HCT116 (cell line): ENCODE data around the gene CHDH. TPM values are rescaled to one million over a fixed set of nuclear protein-coding genes. Genes with fewer than 3 reads are reported as not detected.

Source experiments
- ATAC-seq: fragments of 200-7000 bp; cut with Tn5 transposase; 2 replicates; pipeline ENCODE4 v1.9.1; 2020; ENCODE audit warnings: mild to moderate bottlenecking, moderate library complexity
- BruUV-seq: library from RNA; stranded (reverse); fragments of 400-500 nt; replicated peaks from 2 replicates; lab custom pipeline; 2021; lab: Mats Ljungman, UMichigan
- CTCF ChIA-PET: fragments of 300-600 bp; sonication (Branson Sonifier 250); formaldehyde crosslinking; loops from one replicate; lab custom pipeline; 2021; ENCODE audit warnings: antibody characterized with exemption; lab: Charles Lee
- POLR2A ChIA-PET: fragments of 300-600, 350-600 bp; sonication (Branson Sonifier 250); formaldehyde crosslinking; loops from one replicate; lab custom pipeline; 2021; ENCODE audit warnings: antibody characterized with exemption; lab: Charles Lee
- RAD21 ChIA-PET, 2 experiments: fragments of 300-600 bp; sonication (Branson Sonifier 250); formaldehyde crosslinking; loops; one replicate each; lab custom pipeline; 2023; ENCODE audit warnings: low total read pairs in 2 of 2; ENCODE audit not compliant: uncharacterized antibody in 2 of 2, unreplicated experiment in 2 of 2, low non-redundant PET in 1 of 2; lab: Charles Lee
- DNase-seq: peaks from one replicate; pipeline ENCODE4 v3.0.0-alpha.2; 2010; ENCODE audit warnings: low read depth, low spot score
- H2AFZ ChIP-seq: fragments of 200-600 bp; shearing (Covaris generic), sonication (generic); 2 replicates; pipeline ENCODE4 v1.6.1; 2017; ENCODE audit warnings: low read depth, mixed run types, mixed read lengths, antibody characterized with exemption, low read length; ENCODE audit not compliant: poor library complexity, severe bottlenecking
- H3K27ac ChIP-seq: 2 replicates; pipeline ENCODE4 v1.5.1; 2012; ENCODE audit warnings: low read depth, low read length
- H3K27me3 ChIP-seq: fragments of 200-600 bp; sonication (generic); 2 replicates; pipeline ENCODE4 v1.6.1; 2016; ENCODE audit warnings: mixed run types, low read length, mixed read lengths; ENCODE audit not compliant: insufficient read depth
- H3K36me3 ChIP-seq, 2 experiments: fragments of 200-500 bp in 1 of 2; fragments of 200-600 bp in 1 of 2; sonication (Bioruptor generic) in 1 of 2; sonication (generic) in 1 of 2; 2 replicates each; pipeline versions ENCODE4 v1.5.1 to v1.6.1; 2014 to 2016; ENCODE audit warnings: low read length in 2 of 2, inconsistent platforms in 1 of 2, mixed read lengths in 1 of 2, mixed run types in 1 of 2; ENCODE audit not compliant: insufficient read depth in 2 of 2, control insufficient read depth in 1 of 2
- H3K4me1 ChIP-seq, 2 experiments: fragments of 200-600 bp in 1 of 2; sonication (generic) in 1 of 2; 2 replicates each; pipeline versions ENCODE4 v1.5.1 to v1.6.1; 2012 to 2017; ENCODE audit warnings: low read length in 2 of 2, inconsistent platforms in 1 of 2, mild to moderate bottlenecking in 1 of 2, mixed read lengths in 1 of 2, mixed run types in 1 of 2, moderate library complexity in 1 of 2; ENCODE audit not compliant: insufficient read depth in 2 of 2, control insufficient read depth in 1 of 2
- H3K4me2 ChIP-seq: fragments of 200-600 bp; sonication (generic); 2 replicates; pipeline ENCODE4 v1.6.1; 2017; ENCODE audit warnings: mixed run types, low read length, mixed read lengths
- H3K4me3 ChIP-seq, 2 experiments: fragments of 200-600 bp in 1 of 2; sonication (generic) in 1 of 2; replicated peaks in 1 of 2; 2 replicates each; pipeline ENCODE4 v1.5.1; 2011 to 2016; ENCODE audit warnings: low read length in 2 of 2, control low read depth in 1 of 2, low read depth in 1 of 2, mild to moderate bottlenecking in 1 of 2, mixed read lengths in 1 of 2, mixed run types in 1 of 2
- H3K79me2 ChIP-seq: fragments of 200-600 bp; sonication (generic); 2 replicates; pipeline ENCODE4 v1.6.1; 2017; ENCODE audit warnings: mild to moderate bottlenecking, mixed run types, low read length, moderate library complexity, mixed read lengths; ENCODE audit not compliant: insufficient read depth
- H3K9ac ChIP-seq: fragments of 200-600 bp; sonication (generic); 2 replicates; pipeline ENCODE4 v1.6.1; 2016; ENCODE audit warnings: low read length, mixed read lengths
- H3K9me2 ChIP-seq: fragments of 200-600 bp; sonication (generic), shearing (Covaris generic); 2 replicates; pipeline ENCODE4 v1.6.1; 2017; ENCODE audit warnings: mixed run types, mild to moderate bottlenecking, moderate library complexity; ENCODE audit not compliant: insufficient read depth
- H3K9me3 ChIP-seq, 2 experiments: fragments of 200-500 bp in 1 of 2; fragments of 200-600 bp in 1 of 2; sonication (Bioruptor generic) in 1 of 2; sonication (generic) in 1 of 2; 2 replicates each; pipeline ENCODE4 v1.6.1; 2014 to 2017; ENCODE audit warnings: low read length in 2 of 2, mixed read lengths in 2 of 2, inconsistent platforms in 1 of 2, low read depth in 1 of 2, mild to moderate bottlenecking in 1 of 2, mixed run types in 1 of 2, moderate library complexity in 1 of 2; ENCODE audit not compliant: control insufficient read depth in 1 of 2, insufficient read depth in 1 of 2
- H4K20me1 ChIP-seq: fragments of 200-600 bp; sonication (generic), shearing (Covaris generic); 2 replicates; pipeline ENCODE4 v1.6.1; 2017; ENCODE audit warnings: mixed run types, mild to moderate bottlenecking, moderate library complexity; ENCODE audit not compliant: insufficient read depth
- CEBPB ChIP-seq: IDR thresholded peaks from 2 replicates; pipeline ENCODE4 v1.6.1; 2012; ENCODE audit warnings: low read depth
- ELF1 ChIP-seq: IDR thresholded peaks from 2 replicates; pipeline ENCODE4 v1.6.1; 2012; ENCODE audit warnings: low read depth, borderline replicate concordance
- EZH2 ChIP-seq: fragments of 200-600 bp; sonication (generic); IDR thresholded peaks from 2 replicates; pipeline ENCODE4 v1.6.1; 2017; ENCODE audit warnings: antibody characterized with exemption, mixed run types
- RAD21 ChIP-seq: IDR thresholded peaks from 2 replicates; pipeline ENCODE4 v1.6.1; 2012; ENCODE audit warnings: low read depth, mild to moderate bottlenecking
- REST ChIP-seq: IDR thresholded peaks from 2 replicates; pipeline ENCODE4 v1.6.1; 2012; ENCODE audit warnings: low read depth
- SIN3A ChIP-seq: IDR thresholded peaks from 2 replicates; pipeline ENCODE4 v1.6.1; 2012; ENCODE audit warnings: low read depth
- SRF ChIP-seq: IDR thresholded peaks from 2 replicates; pipeline ENCODE4 v1.6.1; 2012; ENCODE audit warnings: low read depth
- ZNF274 ChIP-seq: fragments of 200-500 bp; sonication (Bioruptor generic); IDR thresholded peaks from 2 replicates; pipeline ENCODE4 v1.6.1; 2014; ENCODE audit warnings: mild to moderate bottlenecking, low read depth, low read length, inconsistent platforms
- intact Hi-C: fragments of 100-400 bp; cut with micrococcal nuclease; formaldehyde crosslinking; loops from 2 replicates; pipeline ENCODE4 v1.10.0; 2022
- total RNA-seq: library from RNA; stranded (reverse); gene quantifications from one replicate; pipeline ENCODE4 v1.2.1, GENCODE V29; 2021; ENCODE audit not compliant: unreplicated experiment

The CHDH gene
- total RNA-seq, 1 experiment from 2014 or later = 10.8 TPM

GRCh38 chr3:53835257-53835656 lies 11.0 kb downstream of the CHDH start (continued):
- TF ChIP-seq CEBPB = no peak
- TF ChIP-seq EZH2 = no peak

GRCh38 chr3:53834429-53835095 lies 11.7 kb downstream of the CHDH start:
- Histone ChIP-seq H3K9ac (no peak overlapping the region), H3K4me1 (no peaks in the 10 kb centered on the region), H3K9me2 (no peaks in the 10 kb centered on the region), H3K9me3 (no peaks in the 10 kb centered on the region), H2AFZ (no peak overlapping the region), H4K20me1 (no peaks in the 10 kb centered on the region), H3K36me3 (peaks cover 0 to 2% of the 10 kb centered on the region in 2 experiments; a peak in 1 of 4 replicates), H3K4me3 (no peak overlapping the region), H3K27me3 (no peaks in the 10 kb centered on the region), H3K4me2 (no peak overlapping the region), H3K27ac (no peak overlapping the region), H3K79me2 (no peaks in the 10 kb centered on the region)
- no peak for DNase-seq
- ChIA-PET RAD21 (no interaction called here), CTCF (no interaction called here), POLR2A (no interaction called here)
- no peak for TF ChIP-seq SRF
- TF ChIP-seq RAD21 = no peak
- no peak for TF ChIP-seq ZNF274
- no peak for TF ChIP-seq SIN3A
- intact Hi-C loops = no loop called here
- ATAC-seq = no peak
- no TSS peak for BruUV-seq

GRCh38 chr3:53833700-53834099 lies 12.5 kb downstream of the CHDH start:
- no peaks in the 10 kb centered on the region for H3K27me3 ChIP-seq
- no peak for DNase-seq
- BruUV-seq = no TSS peak
- POLR2A ChIA-PET = no interaction called here
- ATAC-seq = no peak
- no peaks in the 10 kb centered on the region for H4K20me1 ChIP-seq
- RAD21 ChIA-PET = no interaction called here
- H3K27ac ChIP-seq = no peak overlapping the region
- intact Hi-C loops = no loop called here
- no peak overlapping the region for H2AFZ ChIP-seq
- H3K9me3 ChIP-seq = no peaks in the 10 kb centered on the region
- H3K79me2 ChIP-seq = no peaks in the 10 kb centered on the region
- H3K4me2 ChIP-seq = no peak overlapping the region
- TF ChIP-seq ELF1 (no peak), REST (no peak)
- no peak overlapping the region for H3K9ac ChIP-seq
- no peaks in the 10 kb centered on the region for H3K9me2 ChIP-seq
- H3K4me3 ChIP-seq = no peak overlapping the region
- H3K36me3 ChIP-seq = peaks cover 0 to 2% of the 10 kb centered on the region in 2 experiments; a peak in 1 of 4 replicates
- no peaks in the 10 kb centered on the region for H3K4me1 ChIP-seq
- CTCF ChIA-PET = no interaction called here
